Effector memory CD4-positive, alpha-beta T cell (primary cell): ENCODE data around the gene UNC79.

ENCODE experiments used
- DNase-seq, 3 donors: peaks; one replicate each; pipeline ENCODE4 v3.0.0-alpha.2; 2020
- H3K27ac ChIP-seq: 2 replicates; pipeline ENCODE4 v1.7.0; 2013; ENCODE audit warnings: mild to moderate bottlenecking, low read length, moderate library complexity; ENCODE audit not compliant: insufficient read depth, poor library complexity, severe bottlenecking
- H3K27me3 ChIP-seq: replicated peaks from 2 replicates; pipeline ENCODE4 v1.7.0; 2013; ENCODE audit warnings: mild to moderate bottlenecking, low read length; ENCODE audit not compliant: insufficient read depth, control insufficient read depth, poor library complexity, severe bottlenecking
- H3K36me3 ChIP-seq: 2 replicates; pipeline ENCODE4 v1.7.0; 2013; ENCODE audit warnings: mild to moderate bottlenecking, low read length, moderate library complexity; ENCODE audit not compliant: control insufficient read depth, insufficient read depth
- H3K4me1 ChIP-seq: 2 replicates; pipeline ENCODE4 v1.7.0; 2013; ENCODE audit warnings: low read length, mild to moderate bottlenecking; ENCODE audit not compliant: control insufficient read depth, insufficient read depth, poor library complexity, severe bottlenecking
- H3K4me3 ChIP-seq: 2 replicates; pipeline ENCODE4 v1.7.0; 2013; ENCODE audit warnings: low read length, low read depth, mild to moderate bottlenecking; ENCODE audit not compliant: insufficient read depth, poor library complexity, severe bottlenecking
- H3K9me3 ChIP-seq: 2 replicates; pipeline ENCODE4 v1.7.0; 2013; ENCODE audit warnings: mild to moderate bottlenecking, low read length, moderate library complexity; ENCODE audit not compliant: control insufficient read depth

The UNC79 gene

GRCh38 chr14:93716746-93717667 lies 286.3 kb downstream of the UNC79 start:
- Histone ChIP-seq H3K4me1 (no peaks in the 10 kb centered on the region), H3K36me3 (no peaks in the 10 kb centered on the region), H3K4me3 (no peak overlapping the region), H3K9me3 (no peaks in the 10 kb centered on the region), H3K27me3 (peaks cover 5% of the 10 kb centered on the region), H3K27ac (no peak overlapping the region)
- no peak for DNase-seq

- H3K36me3 ChIP-seq: no peaks in the 10 kb centered on the region
- no peaks in the 10 kb centered on the region for H3K9me3 ChIP-seq
- H3K27me3 ChIP-seq: peaks cover 5% of the 10 kb centered on the region
- DNase-seq: no peak
- no peak overlapping the region for H3K27ac ChIP-seq
- H3K4me1 ChIP-seq: no peaks in the 10 kb centered on the region
- H3K4me3 ChIP-seq: no peak overlapping the region
Observed at GRCh38 chr14:93717668-93718320, 287.1 kb downstream of the UNC79 start.

GRCh38 chr14:93719256-93719655 lies 288.5 kb downstream of the UNC79 start:
- Histone ChIP-seq H3K4me1 (no peaks in the 10 kb centered on the region), H3K36me3 (no peaks in the 10 kb centered on the region), H3K9me3 (no peaks in the 10 kb centered on the region), H3K4me3 (no peak overlapping the region), H3K27ac (no peak overlapping the region), H3K27me3 (peaks cover under 1% of the 10 kb centered on the region)
- DNase-seq: no peak

- H3K4me3 ChIP-seq: no peak overlapping the region
- H3K27ac ChIP-seq: no peak overlapping the region
- no peaks in the 10 kb centered on the region for H3K9me3 ChIP-seq
- H3K27me3 ChIP-seq: no peaks in the 10 kb centered on the region
- no peaks in the 10 kb centered on the region for H3K4me1 ChIP-seq
- no peak for DNase-seq
- H3K36me3 ChIP-seq: no peaks in the 10 kb centered on the region
Observed at GRCh38 chr14:93720076-93720815, 289.5 kb downstream of the UNC79 start.

GRCh38 chr14:93720981-93721483 lies 290.3 kb downstream of the UNC79 start:
- Histone ChIP-seq H3K27ac (no peak overlapping the region), H3K9me3 (no peaks in the 10 kb centered on the region), H3K27me3 (no peaks in the 10 kb centered on the region), H3K4me1 (no peaks in the 10 kb centered on the region), H3K4me3 (no peak overlapping the region), H3K36me3 (no peaks in the 10 kb centered on the region)
- no peak for DNase-seq

GRCh38 chr14:93723001-93723400 lies 292.3 kb downstream of the UNC79 start:
- Histone ChIP-seq H3K36me3 (no peaks in the 10 kb centered on the region), H3K27ac (no peak overlapping the region), H3K9me3 (no peaks in the 10 kb centered on the region), H3K4me1 (no peaks in the 10 kb centered on the region), H3K4me3 (no peak overlapping the region), H3K27me3 (no peaks in the 10 kb centered on the region)
- no peak for DNase-seq

GRCh38 chr14:93725002-93725582 lies 294.4 kb downstream of the UNC79 start:
- H3K9me3 ChIP-seq: no peaks in the 10 kb centered on the region
- H3K27ac ChIP-seq: no peak overlapping the region
- no peaks in the 10 kb centered on the region for H3K36me3 ChIP-seq
- no peak overlapping the region for H3K4me3 ChIP-seq
- no peaks in the 10 kb centered on the region for H3K27me3 ChIP-seq
- DNase-seq: no peak
- no peaks in the 10 kb centered on the region for H3K4me1 ChIP-seq

- Histone ChIP-seq H3K4me3 (no peak overlapping the region), H3K36me3 (no peaks in the 10 kb centered on the region), H3K27me3 (no peaks in the 10 kb centered on the region), H3K9me3 (no peaks in the 10 kb centered on the region), H3K4me1 (no peaks in the 10 kb centered on the region), H3K27ac (no peak overlapping the region)
- no peak for DNase-seq
Observed at GRCh38 chr14:93725993-93726392, 295.3 kb downstream of the UNC79 start.

- H3K27ac ChIP-seq: no peak overlapping the region
- H3K27me3 ChIP-seq: no peaks in the 10 kb centered on the region
- H3K9me3 ChIP-seq: no peaks in the 10 kb centered on the region
- no peaks in the 10 kb centered on the region for H3K36me3 ChIP-seq
- H3K4me3 ChIP-seq: no peak overlapping the region
- no peak for DNase-seq
- no peaks in the 10 kb centered on the region for H3K4me1 ChIP-seq
Observed at GRCh38 chr14:93727039-93727740, 296.5 kb downstream of the UNC79 start.
